Gastrocnemius medialis (tissue), 4 donors: ENCODE data around the gene ZNF738.

Experiments
- POLR2A ChIP-seq, 2 donors: fragments of 450-650 bp; IDR thresholded peaks; one replicate each; pipeline ENCODE4 v1.6.1; 2017; ENCODE audit warnings: antibody characterized with exemption in 2 of 2, mild to moderate bottlenecking in 2 of 2, moderate library complexity in 2 of 2
- TF ChIP-seq, protein P1 (sequence below), 5 experiments: fragments of 450-650 bp in 3 of 5; fragments of 200-600 bp in 2 of 5; sonication (generic) in 2 of 5; IDR thresholded peaks in 4 of 5; conservative IDR thresholded peaks in 1 of 5; 1 replicate in 4 of 5; 2 replicates in 1 of 5; pipeline ENCODE4 v1.5.1; 2016 to 2019; ENCODE audit warnings: antibody characterized with exemption in 5 of 5, mild to moderate bottlenecking in 3 of 5, moderate library complexity in 3 of 5

GRCh38 chr19:21410166-21410565 lies 51.4 kb downstream of the ZNF738 start:
- TF ChIP-seq POLR2A (IDR thresholded peaks at IDR 0.05), result no peak
- TF ChIP-seq, protein P1, sequence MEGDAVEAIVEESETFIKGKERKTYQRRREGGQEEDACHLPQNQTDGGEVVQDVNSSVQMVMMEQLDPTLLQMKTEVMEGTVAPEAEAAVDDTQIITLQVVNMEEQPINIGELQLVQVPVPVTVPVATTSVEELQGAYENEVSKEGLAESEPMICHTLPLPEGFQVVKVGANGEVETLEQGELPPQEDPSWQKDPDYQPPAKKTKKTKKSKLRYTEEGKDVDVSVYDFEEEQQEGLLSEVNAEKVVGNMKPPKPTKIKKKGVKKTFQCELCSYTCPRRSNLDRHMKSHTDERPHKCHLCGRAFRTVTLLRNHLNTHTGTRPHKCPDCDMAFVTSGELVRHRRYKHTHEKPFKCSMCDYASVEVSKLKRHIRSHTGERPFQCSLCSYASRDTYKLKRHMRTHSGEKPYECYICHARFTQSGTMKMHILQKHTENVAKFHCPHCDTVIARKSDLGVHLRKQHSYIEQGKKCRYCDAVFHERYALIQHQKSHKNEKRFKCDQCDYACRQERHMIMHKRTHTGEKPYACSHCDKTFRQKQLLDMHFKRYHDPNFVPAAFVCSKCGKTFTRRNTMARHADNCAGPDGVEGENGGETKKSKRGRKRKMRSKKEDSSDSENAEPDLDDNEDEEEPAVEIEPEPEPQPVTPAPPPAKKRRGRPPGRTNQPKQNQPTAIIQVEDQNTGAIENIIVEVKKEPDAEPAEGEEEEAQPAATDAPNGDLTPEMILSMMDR (IDR thresholded peaks at IDR 0.05 in 4 of 5, conservative IDR thresholded peaks at IDR 0.05 in 1 of 5), result no peak
